HepG2 (cell line): ENCODE results near the gene RP2. TPM values are rescaled to one million over a fixed set of nuclear protein-coding genes. Genes with fewer than 3 reads are reported as not detected.

Experiments
- ATF1 ChIP-seq: IDR thresholded peaks from 2 replicates; pipeline ENCODE4 v1.6.1; 2016; ENCODE audit warnings: mild to moderate bottlenecking, control low read depth
- GABPB1 ChIP-seq: IDR thresholded peaks from 2 replicates; pipeline ENCODE4 v1.6.1; 2016; ENCODE audit warnings: mild to moderate bottlenecking, missing genetic modification reagents, moderate library complexity, missing compliant biosample characterization
- HNRNPUL1 ChIP-seq: fragments of 200-400 bp; formaldehyde crosslinking; IDR thresholded peaks from 2 replicates; pipeline ENCODE4 v1.6.1; 2017; ENCODE audit warnings: low read depth, mild to moderate bottlenecking, low read length, moderate library complexity
- IKZF4 ChIP-seq: sonication (generic); formaldehyde crosslinking; IDR thresholded peaks from 2 replicates; pipeline ENCODE4 v1.5.1; 2020; ENCODE audit warnings: borderline replicate concordance, mild to moderate bottlenecking, low read depth, missing genetic modification reagents; ENCODE audit errors: not compliant biosample characterization
- KLF13 ChIP-seq: sonication (generic); formaldehyde crosslinking; IDR thresholded peaks from 2 replicates; pipeline ENCODE4 v1.4.0; 2020; ENCODE audit warnings: mild to moderate bottlenecking, missing genetic modification reagents
- MAFG ChIP-seq: sonication (generic); formaldehyde crosslinking; IDR thresholded peaks from 2 replicates; pipeline ENCODE4 v1.5.1; 2020; ENCODE audit warnings: mild to moderate bottlenecking, missing genetic modification reagents
- ONECUT2 ChIP-seq: sonication (generic); formaldehyde crosslinking; IDR thresholded peaks from 2 replicates; pipeline ENCODE4 v1.4.0; 2020; ENCODE audit warnings: missing genetic modification reagents
- RELA ChIP-seq: sonication (generic); formaldehyde crosslinking; IDR thresholded peaks from 2 replicates; pipeline ENCODE4 v1.4.0; 2020; ENCODE audit warnings: missing genetic modification reagents
- RNF2 ChIP-seq: fragments of 450-650 bp; conservative IDR thresholded peaks from 2 replicates; pipeline ENCODE4 v1.6.1; 2016; ENCODE audit warnings: low read depth
- RORA ChIP-seq: sonication (generic); formaldehyde crosslinking; IDR thresholded peaks from 2 replicates; pipeline ENCODE4 v1.5.0; 2020; ENCODE audit warnings: mild to moderate bottlenecking, missing genetic modification reagents, moderate library complexity
- SIX1 ChIP-seq: sonication (generic); formaldehyde crosslinking; IDR thresholded peaks from 2 replicates; pipeline ENCODE4 v1.4.0; 2020; ENCODE audit warnings: missing genetic modification reagents, borderline replicate concordance
- SNAPC2 ChIP-seq: sonication (generic); formaldehyde crosslinking; IDR thresholded peaks from 2 replicates; pipeline ENCODE4 v1.8.1; 2022; ENCODE audit warnings: mild to moderate bottlenecking, missing genetic modification reagents
- TBX2 ChIP-seq: sonication (generic); formaldehyde crosslinking; IDR thresholded peaks from 2 replicates; pipeline ENCODE4 v1.5.0; 2020; ENCODE audit warnings: missing genetic modification reagents, mild to moderate bottlenecking, borderline replicate concordance
- TGIF2 ChIP-seq: IDR thresholded peaks from 2 replicates; pipeline ENCODE4 v1.6.1; 2016; ENCODE audit warnings: control low read depth, missing compliant biosample characterization
- U2AF2 ChIP-seq: fragments of 200-400 bp; formaldehyde crosslinking; IDR thresholded peaks from 2 replicates; pipeline ENCODE4 v1.6.1; 2017; ENCODE audit warnings: low read depth, mild to moderate bottlenecking, low read length
- YEATS2 ChIP-seq: sonication (generic); formaldehyde crosslinking; IDR thresholded peaks from 2 replicates; pipeline ENCODE4 v1.4.0; 2020; ENCODE audit warnings: missing genetic modification reagents, borderline replicate concordance
- ZFYVE20 ChIP-seq: sonication (generic); formaldehyde crosslinking; IDR thresholded peaks from 2 replicates; pipeline ENCODE4 v1.8.0; 2023; ENCODE audit warnings: low read depth, mild to moderate bottlenecking, moderate library complexity, missing genetic modification reagents, borderline replicate concordance
- ZNF33B ChIP-seq: sonication (generic); formaldehyde crosslinking; IDR thresholded peaks from 2 replicates; pipeline ENCODE4 v1.5.1; 2020; ENCODE audit warnings: mild to moderate bottlenecking, missing genetic modification reagents
- ZNF850 ChIP-seq: sonication (generic); formaldehyde crosslinking; conservative IDR thresholded peaks from 2 replicates; pipeline ENCODE4 v1.9.0; 2021; ENCODE audit warnings: mild to moderate bottlenecking, missing genetic modification reagents
- polyA plus RNA-seq, 8 experiments: library from polyadenylated mRNA; depleted of rRNA in 3 of 8; stranded (reverse) in 7 of 8; unstranded in 1 of 8; fragments of >200 nt; fragmentation: Illumina TruSeq in 4 of 8; extraction: Trizol in 4 of 8; gene quantifications; 2 replicates each; pipeline versions ENCODE4 v1.2.1 to v1.2.3, GENCODE V29; 2011 to 2016; ENCODE audit warnings: low read depth in 4 of 8, missing spikeins in 1 of 8, mixed read lengths in 1 of 8; ENCODE audit not compliant: insufficient read depth in 1 of 8
- total RNA-seq, 5 experiments: library from RNA; depleted of rRNA; stranded (reverse); fragments of >200 nt; fragmentation: Illumina TruSeq; extraction: Trizol; gene quantifications; 2 replicates each; pipeline ENCODE4 v1.2.3, GENCODE V29; 2016; ENCODE audit warnings: low read depth in 1 of 5
- TF ChIP-seq, protein P1 (sequence below): sonication (generic); formaldehyde crosslinking; conservative IDR thresholded peaks from 2 replicates; pipeline ENCODE4 v1.4.0; 2020; ENCODE audit warnings: missing genetic modification reagents
- TF ChIP-seq, protein P2 (sequence below): sonication (generic); formaldehyde crosslinking; conservative IDR thresholded peaks from 2 replicates; pipeline ENCODE4 v1.8.0; 2022; ENCODE audit warnings: mild to moderate bottlenecking, moderate library complexity, missing genetic modification reagents
- TF ChIP-seq, protein P3 (sequence below): sonication (generic); formaldehyde crosslinking; IDR thresholded peaks from 2 replicates; pipeline ENCODE4 v1.4.0; 2020; ENCODE audit warnings: missing genetic modification reagents, borderline replicate concordance
- TF ChIP-seq, protein P4 (sequence below): sonication (generic); formaldehyde crosslinking; IDR thresholded peaks from 2 replicates; pipeline ENCODE4 v1.4.0; 2020; ENCODE audit warnings: missing genetic modification reagents
- TF ChIP-seq, protein P5 (sequence below): fragments of 450-650 bp; IDR thresholded peaks from 2 replicates; pipeline ENCODE4 v1.6.1; 2017

Gene RP2
- total and polyA plus RNA-seq, 2 of the 13 experiments (the other 11 are each of a cell fraction or from before 2014, with no cell fraction given), result 5.0 to 9.9 TPM

DNA sequence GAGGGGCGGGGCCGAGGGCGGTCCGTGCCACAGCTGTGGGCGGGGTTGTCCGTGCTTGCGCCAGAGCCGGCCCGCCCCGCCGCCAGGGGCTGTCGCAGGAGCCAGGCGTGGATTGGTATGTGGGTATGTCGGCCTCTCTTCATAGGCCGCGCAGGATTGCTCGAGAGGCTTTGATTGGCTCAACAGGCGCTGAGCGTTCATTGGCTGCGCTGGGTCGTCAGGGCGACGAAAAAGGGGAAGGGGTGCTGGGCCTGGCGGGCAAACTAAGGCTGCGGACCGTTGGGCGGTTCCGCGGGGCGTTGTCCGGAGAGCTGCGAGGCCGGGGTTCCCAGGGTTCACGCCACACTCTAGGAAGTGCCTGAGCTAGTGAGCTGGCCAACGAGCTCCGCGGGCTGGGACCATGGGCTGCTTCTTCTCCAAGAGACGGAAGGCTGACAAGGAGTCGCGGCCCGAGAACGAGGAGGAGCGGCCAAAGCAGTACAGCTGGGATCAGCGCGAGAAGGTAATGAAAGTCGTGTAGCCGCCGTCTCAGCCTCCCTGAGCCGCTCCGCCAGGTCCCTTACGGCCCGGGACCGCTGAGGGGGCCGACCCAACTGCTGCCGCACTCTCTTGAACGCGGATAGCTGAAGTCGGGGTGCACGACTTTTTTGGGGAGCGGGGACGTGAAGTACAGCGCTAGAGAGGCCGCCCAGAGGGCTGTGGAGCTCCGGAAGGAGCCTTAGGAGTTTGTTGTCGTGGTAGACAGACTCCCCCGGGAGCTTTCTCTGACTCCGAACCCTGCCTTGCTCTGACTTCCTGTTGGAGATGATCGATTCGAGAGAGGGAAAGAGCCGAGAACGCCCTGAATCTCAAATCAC is at the start of gene RP2 (continued):
- TF ChIP-seq TBX2 (CRISPR knock-in tag), result peak; percentile 49; the same call in 1 of the 2 replicates
- TF ChIP-seq, protein P1, sequence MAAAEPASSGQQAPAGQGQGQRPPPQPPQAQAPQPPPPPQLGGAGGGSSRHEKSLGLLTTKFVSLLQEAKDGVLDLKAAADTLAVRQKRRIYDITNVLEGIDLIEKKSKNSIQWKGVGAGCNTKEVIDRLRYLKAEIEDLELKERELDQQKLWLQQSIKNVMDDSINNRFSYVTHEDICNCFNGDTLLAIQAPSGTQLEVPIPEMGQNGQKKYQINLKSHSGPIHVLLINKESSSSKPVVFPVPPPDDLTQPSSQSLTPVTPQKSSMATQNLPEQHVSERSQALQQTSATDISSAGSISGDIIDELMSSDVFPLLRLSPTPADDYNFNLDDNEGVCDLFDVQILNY (CRISPR knock-in tag), result no peak
- TF ChIP-seq, protein P2, sequence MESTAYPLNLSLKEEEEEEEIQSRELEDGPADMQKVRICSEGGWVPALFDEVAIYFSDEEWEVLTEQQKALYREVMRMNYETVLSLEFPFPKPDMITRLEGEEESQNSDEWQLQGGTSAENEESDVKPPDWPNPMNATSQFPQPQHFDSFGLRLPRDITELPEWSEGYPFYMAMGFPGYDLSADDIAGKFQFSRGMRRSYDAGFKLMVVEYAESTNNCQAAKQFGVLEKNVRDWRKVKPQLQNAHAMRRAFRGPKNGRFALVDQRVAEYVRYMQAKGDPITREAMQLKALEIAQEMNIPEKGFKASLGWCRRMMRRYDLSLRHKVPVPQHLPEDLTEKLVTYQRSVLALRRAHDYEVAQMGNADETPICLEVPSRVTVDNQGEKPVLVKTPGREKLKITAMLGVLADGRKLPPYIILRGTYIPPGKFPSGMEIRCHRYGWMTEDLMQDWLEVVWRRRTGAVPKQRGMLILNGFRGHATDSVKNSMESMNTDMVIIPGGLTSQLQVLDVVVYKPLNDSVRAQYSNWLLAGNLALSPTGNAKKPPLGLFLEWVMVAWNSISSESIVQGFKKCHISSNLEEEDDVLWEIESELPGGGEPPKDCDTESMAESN (CRISPR knock-in tag), result no peak
- TF ChIP-seq RNF2, result no peak
- TF ChIP-seq TGIF2 (CRISPR knock-in tag), result no peak
- TF ChIP-seq, protein P3, sequence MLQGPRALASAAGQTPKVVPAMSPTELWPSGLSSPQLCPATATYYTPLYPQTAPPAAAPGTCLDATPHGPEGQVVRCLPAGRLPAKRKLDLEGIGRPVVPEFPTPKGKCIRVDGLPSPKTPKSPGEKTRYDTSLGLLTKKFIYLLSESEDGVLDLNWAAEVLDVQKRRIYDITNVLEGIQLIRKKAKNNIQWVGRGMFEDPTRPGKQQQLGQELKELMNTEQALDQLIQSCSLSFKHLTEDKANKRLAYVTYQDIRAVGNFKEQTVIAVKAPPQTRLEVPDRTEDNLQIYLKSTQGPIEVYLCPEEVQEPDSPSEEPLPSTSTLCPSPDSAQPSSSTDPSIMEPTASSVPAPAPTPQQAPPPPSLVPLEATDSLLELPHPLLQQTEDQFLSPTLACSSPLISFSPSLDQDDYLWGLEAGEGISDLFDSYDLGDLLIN, result no peak; the same call in 1 of the 2 replicates
- no peak for TF ChIP-seq RELA (CRISPR knock-in tag)
- TF ChIP-seq ZFYVE20 (CRISPR knock-in tag), result no peak
- no peak for TF ChIP-seq HNRNPUL1
- TF ChIP-seq IKZF4 (CRISPR knock-in tag), result no peak
- no peak for TF ChIP-seq SNAPC2
- TF ChIP-seq MAFG, result no peak
- TF ChIP-seq, protein P4, sequence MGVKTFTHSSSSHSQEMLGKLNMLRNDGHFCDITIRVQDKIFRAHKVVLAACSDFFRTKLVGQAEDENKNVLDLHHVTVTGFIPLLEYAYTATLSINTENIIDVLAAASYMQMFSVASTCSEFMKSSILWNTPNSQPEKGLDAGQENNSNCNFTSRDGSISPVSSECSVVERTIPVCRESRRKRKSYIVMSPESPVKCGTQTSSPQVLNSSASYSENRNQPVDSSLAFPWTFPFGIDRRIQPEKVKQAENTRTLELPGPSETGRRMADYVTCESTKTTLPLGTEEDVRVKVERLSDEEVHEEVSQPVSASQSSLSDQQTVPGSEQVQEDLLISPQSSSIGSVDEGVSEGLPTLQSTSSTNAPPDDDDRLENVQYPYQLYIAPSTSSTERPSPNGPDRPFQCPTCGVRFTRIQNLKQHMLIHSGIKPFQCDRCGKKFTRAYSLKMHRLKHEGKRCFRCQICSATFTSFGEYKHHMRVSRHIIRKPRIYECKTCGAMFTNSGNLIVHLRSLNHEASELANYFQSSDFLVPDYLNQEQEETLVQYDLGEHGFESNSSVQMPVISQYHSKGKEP, result no peak
- TF ChIP-seq ATF1, result no peak
- TF ChIP-seq U2AF2, result no peak
- no peak for TF ChIP-seq SIX1
- TF ChIP-seq, protein P5, sequence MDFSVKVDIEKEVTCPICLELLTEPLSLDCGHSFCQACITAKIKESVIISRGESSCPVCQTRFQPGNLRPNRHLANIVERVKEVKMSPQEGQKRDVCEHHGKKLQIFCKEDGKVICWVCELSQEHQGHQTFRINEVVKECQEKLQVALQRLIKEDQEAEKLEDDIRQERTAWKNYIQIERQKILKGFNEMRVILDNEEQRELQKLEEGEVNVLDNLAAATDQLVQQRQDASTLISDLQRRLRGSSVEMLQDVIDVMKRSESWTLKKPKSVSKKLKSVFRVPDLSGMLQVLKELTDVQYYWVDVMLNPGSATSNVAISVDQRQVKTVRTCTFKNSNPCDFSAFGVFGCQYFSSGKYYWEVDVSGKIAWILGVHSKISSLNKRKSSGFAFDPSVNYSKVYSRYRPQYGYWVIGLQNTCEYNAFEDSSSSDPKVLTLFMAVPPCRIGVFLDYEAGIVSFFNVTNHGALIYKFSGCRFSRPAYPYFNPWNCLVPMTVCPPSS, result no peak
- TF ChIP-seq YEATS2, result peak; percentile 40; the same call in 1 of the 2 replicates
- no peak for TF ChIP-seq ZNF33B (CRISPR knock-in tag)
- TF ChIP-seq GABPB1 (CRISPR knock-in tag), result peak; percentile 69
- no peak for TF ChIP-seq KLF13 (CRISPR knock-in tag)
- no peak for TF ChIP-seq ONECUT2
- TF ChIP-seq RORA, result no peak
- TF ChIP-seq ZNF850, result no peak
